DMS153 treated with DMSO at 0.1 percent for 48 hours (cell line): ENCODE results near the gene SCNM1.
A peak's percentile ranks its signal among the peaks of the same experiment; 100 is the strongest.
"Not testable (repeated sequence)": the region's sequence is repeated elsewhere in the genome, so short reads cannot be mapped to it uniquely, and the experiment has no call there.

Experiments used
- DNase-seq: peaks from one replicate; lab custom pipeline; 2025; ENCODE audit not compliant: unreplicated experiment; lab: John Stamatoyannopoulos, UW

The SCNM1 gene

DNA sequence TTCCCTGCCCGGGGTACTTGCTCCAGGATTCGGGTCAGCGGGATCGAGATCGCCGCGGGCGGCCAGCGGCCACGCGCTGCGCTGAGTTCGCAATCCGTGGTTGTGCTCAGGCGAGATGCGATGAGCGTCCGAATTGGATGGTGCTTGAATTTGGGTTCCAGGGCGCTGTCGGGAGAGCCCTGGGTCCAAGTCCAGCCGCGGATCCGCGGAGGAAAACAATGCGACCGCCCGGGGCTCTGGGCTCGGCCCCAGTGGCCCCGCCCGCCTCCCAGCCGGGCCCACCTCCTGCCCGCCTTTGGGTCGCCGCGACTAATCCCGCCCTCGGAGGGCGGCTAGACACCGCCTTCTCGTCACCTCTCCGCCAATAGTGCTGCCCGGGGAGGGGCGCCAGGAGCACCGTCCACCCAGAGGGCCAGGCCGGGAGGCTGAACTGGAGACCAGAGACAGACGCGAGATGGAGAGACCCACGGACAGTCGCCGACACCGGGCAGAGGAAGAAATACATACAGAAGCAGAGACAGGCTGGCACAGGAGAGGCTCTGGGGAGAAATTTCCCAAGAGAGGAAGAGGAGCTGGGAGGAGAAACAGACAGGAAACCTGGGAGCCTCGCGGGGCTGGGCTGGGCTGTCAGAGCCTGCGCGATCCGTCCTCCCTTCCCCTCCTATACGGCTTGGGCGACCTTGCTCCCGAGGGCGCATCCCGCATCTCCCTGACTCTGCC is 19.4 kb upstream of the SCNM1 start, which contains the start of gene SEMA6C:
TSS of gene SEMA6C (minus strand) at position 220 of the 720 bp plus-strand sequence. CDS start 4,010 bp downstream, outside the sequence.
- peak; percentile 93 for DNase-seq

DNA sequence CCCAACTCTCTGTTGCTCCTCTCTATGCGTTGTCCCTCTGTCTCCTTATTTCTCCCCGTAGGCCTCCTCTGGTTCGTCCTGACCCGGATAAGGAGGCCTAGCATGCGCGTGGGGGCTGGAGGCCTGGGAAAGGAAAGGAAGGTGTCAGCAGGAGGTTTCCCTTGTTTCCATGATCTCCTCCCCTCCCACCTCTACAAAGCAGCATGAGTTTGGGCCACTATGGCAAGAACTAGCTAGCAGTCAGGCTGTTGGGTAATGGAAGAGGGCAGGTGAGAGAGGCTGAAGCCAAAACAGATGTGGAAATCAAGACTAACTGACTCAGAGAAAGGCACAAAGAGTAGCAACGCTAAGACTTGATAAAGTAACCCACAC is 18.8 kb upstream of the SCNM1 start:
- no peak for DNase-seq

DNA sequence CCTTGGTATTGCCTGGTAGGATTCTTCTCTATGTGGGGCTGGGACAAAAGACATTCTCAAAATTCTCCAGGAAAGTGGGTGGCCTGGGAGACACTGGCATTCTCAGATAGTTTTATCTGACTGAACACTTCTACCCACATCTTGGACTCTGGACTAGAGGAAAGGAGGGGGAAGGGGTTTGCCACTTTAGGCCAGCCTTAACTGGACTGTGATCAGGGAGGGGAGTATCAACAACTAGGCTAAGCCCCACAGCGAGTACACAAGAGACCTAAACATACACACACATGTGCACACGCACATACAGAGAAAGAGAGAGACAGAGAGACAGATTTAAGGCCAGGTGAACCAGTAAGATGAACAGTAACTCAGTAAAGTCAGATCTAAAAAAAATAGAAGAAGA is 18.3 kb upstream of the SCNM1 start:
- DNase-seq: no peak

DNA sequence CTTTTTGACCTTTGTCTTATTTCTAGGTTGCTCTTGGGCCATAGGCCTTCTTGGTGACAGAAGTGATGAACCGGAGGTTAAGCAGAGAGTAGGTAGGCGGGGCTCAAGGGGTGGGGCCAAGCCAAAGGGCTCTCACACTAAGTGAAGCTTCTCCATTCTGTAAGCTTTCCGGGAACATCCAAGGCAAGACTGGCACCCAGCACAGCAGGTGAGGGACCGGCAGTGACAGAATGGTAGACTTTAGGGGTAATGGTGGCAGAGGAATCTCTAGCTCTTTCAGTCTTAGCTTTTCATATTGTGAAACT is 9.5 kb upstream of the SCNM1 start, which contains the start of gene TNFAIP8L2:
TSS of gene TNFAIP8L2 (plus strand) at position 135 of the 305 bp plus-strand sequence. CDS start 2,049 bp downstream, outside the sequence.
- DNase-seq: no peak

DNA sequence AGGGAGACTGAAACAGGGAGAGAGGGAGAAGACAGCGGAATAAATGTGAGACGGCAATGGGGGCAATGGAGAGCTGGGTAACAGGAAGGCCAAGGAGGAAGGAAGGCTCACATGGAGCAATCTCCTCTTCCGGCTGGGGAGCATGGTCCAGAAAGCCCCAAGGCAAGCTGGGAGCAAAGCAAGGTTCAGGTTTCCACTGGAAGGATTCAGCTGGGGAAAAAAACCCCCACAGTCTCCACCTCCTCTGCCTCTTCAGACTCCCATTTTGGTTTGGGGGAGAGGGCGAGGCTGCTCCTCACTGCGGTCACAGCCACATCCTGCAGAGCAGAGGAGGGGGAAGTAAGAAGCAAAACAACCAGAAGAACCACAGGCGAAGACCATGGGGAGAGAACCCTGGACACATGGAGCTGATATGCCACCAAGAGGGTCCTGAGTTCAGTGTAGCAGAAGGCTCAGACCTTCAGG is 8.8 kb upstream of the SCNM1 start:
- DNase-seq: no peak

DNA sequence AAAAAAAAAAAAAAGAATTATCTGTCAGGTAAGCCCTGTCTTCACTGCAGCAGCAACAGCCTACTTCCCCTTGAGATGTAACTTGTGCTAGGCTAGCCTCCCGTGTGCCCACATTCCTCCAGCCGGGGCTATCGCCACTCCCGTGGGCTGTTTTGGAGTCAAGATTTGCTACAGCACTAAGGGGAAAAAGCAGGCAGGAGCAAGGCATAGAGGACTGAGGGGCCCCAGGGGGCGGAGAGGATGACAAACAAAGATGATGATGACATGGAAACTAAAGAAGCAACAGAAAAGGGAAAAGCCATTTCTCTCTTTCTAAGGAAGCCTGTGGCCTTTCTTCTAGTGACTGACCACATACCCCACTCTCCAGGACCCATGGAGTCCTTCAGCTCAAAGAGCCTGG is 7.6 kb upstream of the SCNM1 start:
- no peak for DNase-seq

DNA sequence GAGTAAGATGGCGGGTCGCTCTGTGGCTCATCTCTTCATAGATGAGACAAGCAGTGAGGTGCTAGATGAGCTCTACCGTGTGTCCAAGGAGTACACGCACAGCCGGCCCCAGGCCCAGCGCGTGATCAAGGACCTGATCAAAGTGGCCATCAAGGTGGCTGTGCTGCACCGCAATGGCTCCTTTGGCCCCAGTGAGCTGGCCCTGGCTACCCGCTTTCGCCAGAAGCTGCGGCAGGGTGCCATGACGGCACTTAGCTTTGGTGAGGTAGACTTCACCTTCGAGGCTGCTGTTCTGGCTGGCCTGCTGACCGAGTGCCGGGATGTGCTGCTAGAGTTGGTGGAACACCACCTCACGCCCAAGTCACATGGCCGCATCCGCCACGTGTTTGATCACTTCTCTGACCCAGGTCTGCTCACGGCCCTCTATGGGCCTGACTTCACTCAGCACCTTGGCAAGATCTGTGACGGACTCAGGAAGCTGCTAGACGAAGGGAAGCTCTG is 7.1 kb upstream of the SCNM1 start:
- no peak for DNase-seq

DNA sequence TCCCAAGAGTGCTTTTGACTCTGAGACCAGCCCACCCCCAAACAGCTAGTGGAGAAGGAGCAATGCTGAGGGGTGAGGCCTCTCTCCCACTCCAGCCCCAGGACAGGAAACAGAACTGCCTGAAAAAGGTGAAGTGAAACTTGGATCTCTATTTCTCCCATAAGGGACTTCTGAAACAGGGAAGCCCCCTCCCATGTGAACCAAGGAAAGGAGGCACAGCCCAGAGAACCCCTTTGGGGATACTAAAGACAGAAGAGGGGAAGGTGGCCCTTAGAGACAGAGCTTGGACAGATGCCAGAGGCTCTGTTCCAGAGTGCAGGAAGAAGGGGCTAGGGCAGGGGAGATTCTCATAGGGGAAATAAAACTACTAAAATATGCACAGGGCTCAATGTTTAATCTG is 6.6 kb upstream of the SCNM1 start:
- DNase-seq: no peak

DNA sequence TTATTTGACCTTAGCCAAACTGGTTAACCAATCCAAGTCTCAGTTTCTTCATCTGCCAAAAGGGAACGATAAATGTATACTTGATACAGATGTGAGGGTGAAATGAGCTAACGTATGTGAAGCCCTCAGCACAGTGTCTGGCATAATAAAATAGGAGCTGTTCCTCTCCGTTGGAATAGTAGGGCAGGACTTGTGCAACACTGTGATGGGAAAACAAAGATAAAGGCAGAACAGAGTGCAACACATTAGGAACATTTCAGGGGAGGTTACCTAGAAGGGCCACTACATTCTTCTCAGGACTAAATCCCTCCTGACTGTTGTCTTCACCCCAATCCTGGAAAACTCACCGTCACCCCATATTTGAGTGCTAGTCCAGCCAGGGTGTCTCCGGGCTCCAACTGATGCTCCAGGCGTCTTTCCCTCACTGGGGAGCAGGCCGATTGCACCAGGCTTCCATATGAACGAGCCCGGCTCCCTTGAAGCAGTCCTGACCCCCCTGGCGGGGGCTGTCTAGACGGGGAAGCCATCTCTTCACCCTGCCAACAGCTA is 1.1 kb upstream of the SCNM1 start:
- no peak for DNase-seq

DNA sequence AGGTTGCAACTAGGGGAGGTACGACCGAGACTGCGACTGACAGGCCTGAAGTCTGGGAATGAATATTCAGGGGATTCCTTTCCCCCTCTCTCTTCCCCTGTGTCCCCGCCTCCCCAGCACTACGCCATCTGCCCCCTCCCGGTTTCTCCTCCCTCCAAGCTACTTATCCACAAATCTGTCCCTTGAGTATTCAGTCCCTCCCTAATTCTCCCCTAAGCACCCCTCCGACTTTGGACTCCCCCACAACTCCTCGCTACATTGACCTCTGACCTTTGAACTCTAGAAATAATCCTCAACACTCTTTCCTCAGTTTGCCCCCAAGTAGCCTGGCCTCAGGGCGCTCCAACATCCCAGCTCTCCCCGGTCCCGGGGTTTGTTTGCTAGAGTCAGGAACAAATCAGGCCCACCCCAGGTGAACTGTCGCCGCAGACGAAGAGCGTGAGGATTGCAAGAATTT is 635 bp upstream of the SCNM1 start:
- DNase-seq: peak; percentile 56

DNA sequence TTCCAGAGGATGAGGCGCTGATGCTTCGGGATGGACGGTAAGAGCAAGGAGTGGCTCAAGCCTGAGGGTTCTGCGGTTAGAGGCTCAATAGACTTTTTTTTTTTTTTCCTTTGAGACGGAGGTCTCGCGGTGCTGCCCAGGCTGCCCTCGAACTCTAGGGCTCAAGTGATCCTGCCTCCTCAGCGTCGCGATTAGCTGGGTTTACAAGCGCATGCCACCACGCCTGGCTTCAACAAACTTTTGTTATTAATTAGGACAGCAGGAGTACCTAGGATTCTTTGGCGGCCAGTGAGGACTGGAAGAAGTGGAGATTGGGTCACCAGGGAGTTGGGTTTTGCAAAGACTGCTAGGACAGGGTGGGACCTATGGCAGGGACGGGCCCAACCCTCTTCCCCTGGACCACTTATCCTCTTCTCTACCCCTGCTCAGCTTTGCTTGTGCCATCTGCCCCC is 587 bp downstream of the SCNM1 start:
- no peak for DNase-seq

DNA sequence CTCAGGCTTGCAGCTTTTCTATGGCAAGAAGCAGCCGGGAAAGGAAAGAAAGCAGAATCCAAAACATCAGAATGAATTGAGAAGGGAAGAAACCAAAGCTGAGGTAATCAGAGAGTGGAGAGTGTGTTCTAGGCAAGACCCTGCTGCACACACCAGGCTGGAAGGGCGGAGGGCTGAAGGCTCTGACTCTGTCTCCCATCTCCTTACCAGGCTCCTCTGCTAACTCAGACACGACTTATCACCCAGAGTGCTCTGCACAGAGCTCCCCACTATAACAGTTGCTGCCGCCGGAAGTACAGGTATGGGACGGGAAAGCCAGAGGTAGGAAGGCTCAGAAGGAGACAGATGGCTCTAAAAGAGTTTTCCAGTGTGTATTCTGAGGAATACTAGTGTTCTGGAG is 1.2 kb downstream of the SCNM1 start:
- DNase-seq: no peak

DNA sequence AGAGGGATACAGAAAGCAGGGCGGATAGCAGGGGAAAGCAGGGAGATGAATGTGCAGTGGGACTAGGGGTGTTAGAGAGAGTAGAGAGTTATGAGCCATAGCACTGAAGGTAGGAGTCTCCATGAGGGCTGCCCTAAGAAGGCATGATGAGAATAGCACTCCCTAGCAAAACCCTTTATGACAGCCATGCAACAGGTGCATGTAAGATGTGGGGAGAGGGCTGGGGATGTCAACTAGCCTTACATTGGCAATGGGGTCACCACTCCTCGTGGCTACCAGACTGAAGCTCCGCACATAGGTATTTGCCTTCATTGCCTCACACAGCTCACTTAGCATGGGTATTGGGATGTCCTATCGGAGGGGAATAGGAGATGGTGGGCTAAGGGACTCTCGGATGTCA is 5.2 kb downstream of the SCNM1 start:
- no peak for DNase-seq

DNA sequence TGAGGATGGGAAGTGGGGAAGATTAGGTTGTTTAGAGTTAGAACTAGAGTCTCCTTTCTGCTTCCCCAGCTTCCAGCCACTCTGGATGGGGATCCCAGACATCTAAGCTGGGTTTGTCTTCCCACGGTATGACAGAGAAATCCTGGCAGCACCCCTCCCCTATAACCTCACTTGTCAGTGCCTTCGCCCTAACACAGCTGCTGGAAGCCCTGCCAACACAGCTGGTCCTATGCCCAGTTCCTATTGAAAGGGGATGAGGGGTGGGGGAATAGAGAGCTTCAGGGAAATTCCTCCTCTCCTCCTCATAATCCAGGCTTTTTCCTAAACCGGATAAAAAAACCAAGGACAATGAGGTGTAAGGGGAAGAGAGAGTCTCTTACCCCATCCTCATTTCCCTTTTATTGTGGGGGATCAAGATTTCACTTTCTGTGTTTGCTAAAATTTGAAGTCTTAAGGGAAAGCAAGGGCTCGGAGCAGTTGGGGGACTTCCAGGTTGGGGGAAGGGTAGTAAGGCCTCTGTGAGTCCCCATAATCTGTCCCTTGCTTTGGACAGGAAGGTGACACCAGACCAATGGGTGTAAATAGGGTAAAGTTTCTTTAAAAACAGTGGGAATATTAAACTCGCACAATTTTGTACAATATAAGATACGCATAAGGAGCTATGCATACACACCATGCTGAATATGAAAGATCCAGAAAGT is 9.2 kb downstream of the SCNM1 start:
- DNase-seq: no peak

DNA sequence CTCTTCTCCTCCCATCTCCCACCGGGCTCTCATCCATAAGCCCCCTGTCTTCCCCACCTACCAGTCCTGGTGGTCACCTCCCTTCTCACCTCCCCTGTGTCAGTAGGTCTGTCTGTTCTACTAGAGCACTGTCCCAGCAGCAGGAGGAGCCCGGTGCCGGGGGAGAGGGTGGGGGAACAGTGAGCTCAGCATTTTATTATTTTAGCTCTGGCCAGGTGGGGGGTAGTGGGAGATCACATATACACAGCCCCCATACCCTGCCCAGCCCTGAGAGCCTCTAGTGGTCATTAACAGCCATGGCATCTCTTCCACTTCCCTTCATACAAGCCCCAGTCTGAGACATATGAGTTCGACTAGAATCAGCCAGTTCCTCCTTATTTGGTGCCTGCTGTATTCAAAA is 9.9 kb downstream of the SCNM1 start, which contains the start of gene TMOD4:
TSS of gene TMOD4 (minus strand) at position 119 of the 400 bp plus-strand sequence. CDS start 1,106 bp downstream, outside the sequence.
- no peak for DNase-seq

DNA sequence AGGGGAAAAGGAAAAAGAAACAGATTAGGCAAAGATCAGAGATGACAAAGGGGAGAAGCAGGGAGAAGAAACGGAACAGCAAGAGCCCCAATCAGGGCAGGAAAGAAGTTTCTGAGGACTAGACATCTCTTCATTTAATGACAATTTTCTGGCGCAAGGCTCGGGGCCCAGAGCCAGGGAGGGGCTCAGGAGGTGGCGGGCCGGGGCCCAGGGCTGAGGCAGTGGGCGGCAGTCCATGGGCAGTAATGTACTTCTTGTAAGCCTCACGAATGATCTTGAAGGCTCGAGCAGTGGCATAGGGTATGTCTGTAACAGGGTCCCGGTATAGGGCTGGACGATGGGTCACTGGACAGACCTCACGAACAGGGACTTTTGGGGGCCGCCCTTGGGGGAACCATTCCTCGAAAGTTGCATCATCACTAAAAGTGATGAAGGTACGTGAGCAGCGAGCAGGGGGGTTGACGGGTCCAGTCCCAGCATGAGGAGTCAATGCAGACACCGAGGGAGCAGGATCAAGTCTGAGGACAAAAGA is 10.6 kb downstream of the SCNM1 start:
- DNase-seq: no peak

DNA sequence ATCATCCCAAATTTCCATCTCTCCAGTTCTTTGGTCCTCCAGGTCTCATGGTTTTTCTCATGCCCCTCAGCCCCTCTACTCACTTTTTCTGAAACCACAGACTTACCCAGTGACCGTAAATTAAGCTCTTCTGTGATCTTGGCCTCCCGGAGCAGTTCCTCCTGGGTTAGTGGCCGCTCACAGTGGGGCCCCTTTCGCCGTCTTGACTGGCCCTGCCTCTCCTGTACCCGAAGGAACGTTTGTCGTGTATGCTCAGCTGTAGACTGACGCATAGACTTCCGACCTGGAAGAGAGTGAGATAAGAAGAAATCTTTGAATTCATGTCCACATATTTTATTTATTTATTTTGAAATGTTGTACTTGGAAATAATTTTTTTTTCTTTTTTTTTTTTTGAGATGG is 18.3 kb downstream of the SCNM1 start:
- DNase-seq: no peak

DNA sequence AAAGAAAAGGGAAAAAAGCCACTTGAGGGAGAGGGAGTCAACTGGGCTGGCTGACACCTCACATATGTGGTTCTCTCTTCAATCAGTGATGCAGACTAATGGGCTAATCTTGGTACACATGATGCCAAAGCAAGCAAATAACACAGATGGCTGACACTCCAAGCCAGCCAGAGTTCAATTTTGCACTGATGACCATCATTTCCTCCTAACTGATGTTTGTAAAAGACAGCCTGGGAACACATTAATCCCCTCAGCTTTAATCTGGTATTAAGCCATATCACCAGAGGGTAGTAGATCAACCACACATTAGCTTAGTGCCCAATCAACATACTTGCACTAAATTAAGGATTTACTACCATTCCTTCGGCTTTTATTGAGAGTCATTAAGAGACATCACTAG is 21.3 kb downstream of the SCNM1 start:
- no peak for DNase-seq

DNA sequence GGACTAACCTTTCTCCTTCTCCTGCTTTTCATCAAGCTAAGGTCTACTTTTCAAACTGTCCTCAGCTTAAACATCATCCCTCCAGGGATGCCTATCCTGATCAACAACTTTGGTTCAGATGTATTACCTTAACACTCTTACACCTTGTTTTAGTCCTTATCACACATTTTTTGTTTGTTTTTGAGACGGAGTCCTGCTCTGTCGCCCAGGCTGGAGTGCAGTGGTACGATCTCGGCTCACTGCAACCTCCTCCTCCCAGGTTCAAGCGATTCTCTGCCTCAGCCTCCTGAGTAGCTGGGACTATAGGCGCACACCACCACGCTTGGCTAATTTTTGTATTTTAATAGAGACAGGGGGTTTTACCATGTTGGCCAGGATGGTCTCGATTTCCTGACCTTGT is 22.7 kb downstream of the SCNM1 start:
- not testable (repeated sequence) for DNase-seq

DNA sequence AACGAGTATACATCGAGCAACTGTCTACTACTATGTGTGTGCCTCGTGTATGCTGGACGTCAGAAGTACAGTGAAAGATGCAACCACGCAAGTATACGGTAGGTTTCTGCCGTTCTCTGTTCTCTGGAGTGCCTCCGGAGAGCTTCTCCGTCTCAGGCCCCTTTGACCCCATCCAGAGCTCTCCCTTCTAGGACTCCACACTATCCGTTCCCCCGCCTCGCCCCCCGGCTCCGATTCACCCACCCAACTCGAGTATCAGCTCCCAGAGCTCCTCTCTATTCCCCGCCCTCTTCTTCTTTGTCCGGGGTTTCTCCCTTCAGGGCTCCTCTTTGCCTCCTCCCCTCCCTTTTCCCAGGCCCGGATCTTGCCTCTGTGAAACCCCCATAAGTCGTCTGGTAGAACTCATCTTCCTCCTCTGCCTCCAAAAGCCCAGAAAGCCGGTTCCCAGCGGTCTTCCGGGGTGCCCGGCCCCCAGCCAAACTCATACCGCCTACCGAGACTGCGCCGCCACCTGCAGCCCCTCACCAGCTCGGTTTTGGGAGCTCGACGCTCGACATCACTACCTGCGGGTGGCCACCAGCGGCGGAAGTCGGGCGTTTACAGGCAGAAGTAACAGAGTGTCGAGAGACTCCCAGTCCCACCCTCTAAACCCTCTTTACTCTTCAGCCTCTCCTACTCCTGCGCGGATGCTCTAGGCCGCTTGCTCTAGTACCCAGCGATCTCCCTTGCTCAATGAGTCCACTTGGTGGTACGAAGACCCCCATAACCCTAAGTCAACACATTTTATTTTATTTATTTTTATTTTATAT is 23.9 kb downstream of the SCNM1 start, which contains the start of gene VPS72:
TSS of gene VPS72 (minus strand) at position 561 of the 809 bp plus-strand sequence. CDS start at position 485, 76 bp downstream.
- DNase-seq: peak; percentile 94

DNA sequence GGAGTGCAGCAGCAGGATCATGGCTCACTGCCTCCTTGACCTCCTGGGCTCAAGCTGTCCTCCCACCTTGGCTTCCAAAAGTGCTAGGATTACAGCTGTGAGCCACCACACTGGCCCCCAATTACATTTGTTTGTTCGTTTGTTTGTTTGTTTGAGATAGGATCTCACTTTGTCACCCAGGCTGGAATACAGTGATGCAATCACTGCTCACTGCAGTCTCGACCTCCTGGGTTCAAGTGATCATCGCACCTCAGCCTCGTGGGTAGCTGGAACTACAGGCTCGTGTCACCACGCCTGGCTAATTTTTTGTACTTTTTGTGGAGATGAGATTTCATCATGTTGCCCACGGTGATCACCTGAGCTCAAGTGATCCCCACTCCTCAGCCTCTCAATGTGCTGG is 26.1 kb downstream of the SCNM1 start:
- DNase-seq: no peak
